BE2C (cell line): ENCODE measurements around the gene F13A1. TPM values are rescaled to one million over a fixed set of nuclear protein-coding genes. Genes with fewer than 3 reads are reported as not detected.

Experiments
- DNase-seq: peaks from one replicate; pipeline ENCODE4 v3.0.0-alpha.2; 2020
- H3K27me3 ChIP-seq: fragments of 250-450 bp; sonication (Bioruptor Pico); 2 replicates; pipeline ENCODE4 v1.5.1; 2020; ENCODE audit warnings: mild to moderate bottlenecking
- H3K36me3 ChIP-seq: fragments of 250-450 bp; sonication (Bioruptor Pico); 2 replicates; pipeline ENCODE4 v1.5.1; 2020; ENCODE audit warnings: mild to moderate bottlenecking
- H3K4me1 ChIP-seq: fragments of 250-450 bp; sonication (Bioruptor Pico); 2 replicates; pipeline ENCODE4 v1.5.1; 2020
- H3K4me3 ChIP-seq: 2 replicates; pipeline ENCODE4 v1.5.1; 2011; ENCODE audit warnings: low read depth, low read length
- H3K9me3 ChIP-seq: fragments of 250-450 bp; sonication (Bioruptor Pico); 2 replicates; pipeline ENCODE4 v1.5.1; 2020
- CTCF ChIP-seq: IDR thresholded peaks from 2 replicates; pipeline ENCODE4 v1.5.1; 2012; ENCODE audit warnings: mild to moderate bottlenecking, low read depth, low read length
- polyA plus RNA-seq: library from polyadenylated mRNA; unstranded; fragments of >200 nt; gene quantifications from one replicate; pipeline ENCODE4 v1.2.1, GENCODE V29; 2012; ENCODE audit warnings: low read depth, missing spikeins; ENCODE audit not compliant: insufficient read length, insufficient read depth

Gene F13A1
- not detected for polyA plus RNA-seq

DNA sequence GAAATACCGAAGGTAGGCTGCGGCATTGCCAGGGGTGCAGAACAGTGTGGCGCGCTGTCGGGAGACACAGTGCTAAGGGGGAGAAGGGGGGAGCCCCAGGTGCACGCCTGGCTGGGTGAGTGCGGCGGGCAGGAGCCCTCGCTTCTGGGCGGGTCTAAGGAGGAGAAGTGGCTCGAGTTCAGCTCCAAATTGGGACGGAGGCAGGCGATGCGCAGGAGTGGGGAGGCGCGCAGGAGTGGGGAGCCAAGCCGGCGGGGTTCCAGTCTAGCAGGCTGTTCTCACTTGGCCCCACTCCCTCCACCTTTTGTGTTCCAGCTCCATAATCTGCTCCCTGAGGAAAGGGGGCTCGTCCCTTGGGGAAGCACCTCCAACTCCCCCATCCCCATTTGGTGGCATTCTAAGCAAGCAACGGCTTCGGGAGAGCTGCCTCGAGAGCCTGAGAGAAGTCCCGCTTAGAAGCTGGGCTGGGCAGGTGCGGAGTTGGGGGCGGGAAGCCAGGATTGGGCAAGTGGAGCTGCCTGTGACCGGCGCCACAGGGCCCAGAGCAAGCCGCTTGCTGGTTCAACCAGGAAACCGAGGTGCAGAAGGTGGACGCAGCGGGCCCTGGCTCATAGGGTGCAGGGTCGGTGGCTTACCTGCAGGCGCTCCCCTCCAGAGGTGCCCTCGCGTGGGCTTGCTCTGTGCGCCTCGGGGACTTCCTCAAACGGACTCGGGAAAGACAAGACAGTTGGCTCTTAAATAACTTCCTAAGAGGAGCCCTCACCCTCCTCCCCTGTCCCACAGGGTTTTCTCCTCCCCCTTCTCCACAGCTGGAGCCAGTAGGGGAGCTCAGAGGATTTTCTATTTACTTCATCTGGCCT, at the start of gene F13A1:
Gene F13A1 (minus strand): TSS at position 711 of the 860 bp plus-strand sequence. CDS start 1,998 bp downstream, outside the sequence.
- H3K36me3 ChIP-seq, result no peaks in the 10 kb centered on the region
- H3K27me3 ChIP-seq, result no peaks in the 10 kb centered on the region
- DNase-seq, result no peak
- TF ChIP-seq CTCF, result no peak
- H3K4me3 ChIP-seq, result no peak within 1 kb of the TSS
- no peaks in the 10 kb centered on the region for H3K4me1 ChIP-seq
- no peaks in the 10 kb centered on the region for H3K9me3 ChIP-seq

DNA sequence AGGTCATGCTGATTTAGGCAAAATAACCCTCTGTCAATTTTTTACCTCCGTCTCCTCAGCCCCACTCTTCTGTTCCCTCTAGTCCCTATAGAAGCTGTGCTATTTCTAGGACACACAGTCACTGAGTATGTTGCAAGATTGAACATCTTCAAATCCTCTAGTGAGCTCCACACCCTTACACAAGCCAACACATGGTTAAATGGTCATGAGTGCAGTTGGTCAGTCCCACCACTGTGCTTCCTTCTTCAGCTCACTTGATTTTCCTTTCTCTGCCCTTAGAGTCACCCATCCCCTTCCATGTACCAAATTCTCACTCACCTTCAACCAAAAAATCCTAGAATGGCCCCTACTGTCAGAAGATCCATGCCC, 48.2 kb upstream of the F13A1 start:
- H3K27me3 ChIP-seq, result no peaks in the 10 kb centered on the region
- no peak overlapping the region for H3K4me3 ChIP-seq
- H3K4me1 ChIP-seq, result no peaks in the 10 kb centered on the region
- no peaks in the 10 kb centered on the region for H3K9me3 ChIP-seq
- no peaks in the 10 kb centered on the region for H3K36me3 ChIP-seq
- no peak for TF ChIP-seq CTCF
- no peak for DNase-seq

- no peaks in the 10 kb centered on the region for H3K4me1 ChIP-seq
- TF ChIP-seq CTCF, result no peak
- no peaks in the 10 kb centered on the region for H3K36me3 ChIP-seq
- H3K9me3 ChIP-seq, result no peaks in the 10 kb centered on the region
- DNase-seq, result no peak
- no peak overlapping the region for H3K4me3 ChIP-seq
- H3K27me3 ChIP-seq, result no peaks in the 10 kb centered on the region
Observed at GRCh38 chr6:6368040-6368683, 47.7 kb upstream of the F13A1 start.

DNA sequence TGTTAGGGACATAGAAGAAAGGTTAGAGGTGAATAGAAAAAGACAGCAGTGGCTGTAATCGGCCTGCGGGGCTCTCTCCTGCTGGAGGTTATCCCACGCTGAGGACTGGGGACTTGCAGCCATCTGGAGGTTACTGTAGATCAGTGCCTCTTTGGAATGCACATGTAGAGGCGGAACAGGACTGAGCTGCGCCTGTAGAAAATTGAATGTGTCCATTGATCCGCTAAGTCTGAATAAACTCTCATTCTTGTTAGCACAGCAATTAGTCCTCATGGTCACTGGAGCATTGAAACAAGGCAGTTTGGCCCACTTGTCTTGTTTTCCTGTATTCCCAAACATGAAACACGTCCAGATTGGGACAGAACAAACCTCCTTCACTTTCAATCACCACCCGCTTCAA, 46.3 kb upstream of the F13A1 start:
- no peak for DNase-seq
- Histone ChIP-seq H3K27me3 (no peaks in the 10 kb centered on the region), H3K4me1 (no peaks in the 10 kb centered on the region), H3K4me3 (no peak overlapping the region), H3K9me3 (no peaks in the 10 kb centered on the region), H3K36me3 (no peaks in the 10 kb centered on the region)
- TF ChIP-seq CTCF, result no peak

DNA sequence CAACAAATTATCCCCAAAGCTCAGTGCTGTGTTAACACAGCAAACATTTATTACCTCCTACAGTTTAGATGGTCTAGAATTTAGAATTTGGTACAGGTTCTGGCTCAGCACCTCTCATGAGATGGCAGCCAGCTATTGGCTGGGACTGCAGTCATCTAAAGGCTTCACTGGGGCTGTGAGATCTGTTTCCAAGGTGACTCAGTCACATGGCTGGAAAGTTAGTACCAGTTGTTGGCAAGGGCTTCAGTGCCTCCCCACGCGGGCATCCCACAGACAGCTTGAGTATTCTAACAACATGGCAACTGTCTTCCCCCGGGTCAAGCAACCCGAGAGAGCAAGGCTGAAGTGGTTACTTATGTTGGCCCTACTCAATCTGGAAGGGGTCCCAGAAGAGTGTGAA, 44.8 kb upstream of the F13A1 start:
- DNase-seq, result no peak
- Histone ChIP-seq H3K4me1 (no peaks in the 10 kb centered on the region), H3K27me3 (no peaks in the 10 kb centered on the region), H3K4me3 (no peak overlapping the region), H3K9me3 (no peaks in the 10 kb centered on the region), H3K36me3 (no peaks in the 10 kb centered on the region)
- no peak for TF ChIP-seq CTCF
